Measurements from ENCODE around the gene MAN1A1.
"Not testable (repeated sequence)": the region's sequence is repeated elsewhere in the genome, so short reads cannot be mapped to it uniquely, and the experiment has no call there.

MAN1A1 gene

DNA sequence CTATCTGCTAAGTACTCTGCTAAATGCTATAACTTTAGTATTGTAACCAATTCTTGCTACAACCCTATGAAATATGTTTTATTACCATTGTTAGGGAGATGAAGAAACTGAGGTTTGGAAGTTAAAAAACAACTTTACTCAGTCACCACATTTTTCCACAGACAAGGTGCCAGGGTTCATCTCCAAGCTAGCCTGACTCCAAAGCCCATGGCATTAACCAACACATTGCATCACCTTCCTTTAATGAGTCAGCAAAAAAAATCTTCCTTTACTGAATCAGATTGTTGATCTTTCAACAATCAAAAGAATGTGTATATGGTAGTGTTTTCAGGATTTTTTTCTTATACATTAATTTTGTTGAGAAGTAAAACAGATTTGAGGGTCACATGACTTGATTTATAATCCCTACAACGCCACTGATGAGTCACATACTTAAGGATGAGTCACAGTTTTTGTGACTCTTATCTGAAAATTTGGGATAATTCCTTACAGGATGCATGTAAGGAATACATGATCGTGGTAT, 41.5 kb downstream of the MAN1A1 start:
- in situ Hi-C loops (cut with MboI; ENCODE audit: low sequenced_read_pairs): no loop called here

DNA sequence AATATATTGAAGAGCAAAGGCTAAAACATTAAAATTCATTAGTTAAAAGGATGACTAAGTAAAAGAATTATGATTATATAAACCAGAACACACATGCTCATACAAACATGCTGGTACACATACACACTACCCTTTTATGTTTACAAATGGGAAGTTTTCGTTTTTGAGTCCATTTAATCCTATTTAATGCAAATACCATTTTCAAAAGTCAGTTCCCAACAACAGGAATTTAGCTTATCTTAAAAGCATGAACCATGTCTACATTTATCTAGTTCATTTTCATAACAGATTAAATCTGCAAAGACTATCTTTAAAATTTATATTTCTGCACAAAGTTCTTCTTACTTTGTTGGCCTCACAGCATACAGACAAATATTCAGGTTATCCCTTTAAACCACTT, 42.5 kb downstream of the MAN1A1 start:
- in situ Hi-C loops (cut with MboI; ENCODE audit: low sequenced_read_pairs): no loop called here

- in situ Hi-C loops (cut with MboI; ENCODE audit: low sequenced_read_pairs): no loop called here
Observed at GRCh38 chr6:119306396-119306968, 43.1 kb downstream of the MAN1A1 start.

DNA sequence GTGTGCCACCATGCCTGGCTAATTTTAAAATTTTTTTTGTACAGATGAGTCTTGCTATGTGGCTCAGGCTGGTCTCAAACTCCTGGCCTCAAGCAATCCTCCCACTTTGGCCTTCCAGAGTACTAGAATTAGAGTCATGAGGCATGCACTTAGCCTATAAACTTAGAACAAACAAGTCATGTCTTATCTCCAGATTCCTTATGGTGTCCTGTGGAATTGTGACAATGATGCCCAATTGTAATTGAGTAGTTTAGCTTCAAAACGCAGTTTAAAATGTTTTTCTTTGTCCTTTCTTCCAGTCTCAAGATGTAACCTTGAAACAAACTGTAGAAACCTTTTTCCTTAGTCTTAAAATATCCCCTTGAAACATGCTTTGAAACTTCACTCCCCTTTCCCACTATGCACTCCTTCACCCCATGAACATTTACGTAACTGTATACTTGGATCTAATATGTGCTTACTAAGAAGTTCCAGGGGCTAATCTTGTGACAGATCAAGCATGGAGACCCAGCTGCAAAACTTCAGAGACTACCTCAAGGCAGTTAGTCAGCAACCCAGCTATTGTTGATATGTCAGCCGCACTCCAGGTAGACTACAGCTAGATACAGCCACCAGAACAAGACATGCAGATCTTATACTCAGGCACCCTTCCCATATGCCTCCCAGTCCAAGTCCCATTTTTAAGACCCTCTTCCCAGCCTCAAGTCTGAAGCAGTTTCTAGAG, 46.2 kb downstream of the MAN1A1 start:
- in situ Hi-C loops (cut with MboI; ENCODE audit: low sequenced_read_pairs): no loop called here

GRCh38 chr6:119301429-119301828, 48.1 kb downstream of the MAN1A1 start:
- in situ Hi-C loops (cut with MboI; ENCODE audit: low sequenced_read_pairs): no loop called here

DNA sequence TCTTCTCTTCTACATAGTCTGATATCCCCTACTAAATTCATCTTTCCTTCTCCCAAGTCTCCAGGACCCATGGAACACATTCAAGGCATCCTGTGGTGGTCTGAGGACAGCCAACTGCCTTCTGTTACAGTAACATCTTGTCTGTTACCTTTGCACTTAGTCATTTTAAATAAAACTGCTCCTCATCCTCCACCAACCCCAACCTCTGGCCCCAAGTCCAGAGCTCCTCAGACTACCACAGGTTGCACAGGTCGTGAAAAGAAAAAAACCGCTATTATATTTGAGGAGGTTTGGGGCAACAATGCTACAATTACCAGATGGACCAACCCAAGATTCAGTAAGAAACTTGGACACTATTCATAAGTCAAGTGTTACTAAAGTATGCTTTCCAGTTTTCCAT, 49.9 kb downstream of the MAN1A1 start:
- in situ Hi-C loops (cut with MboI; ENCODE audit: low sequenced_read_pairs): no loop called here

DNA sequence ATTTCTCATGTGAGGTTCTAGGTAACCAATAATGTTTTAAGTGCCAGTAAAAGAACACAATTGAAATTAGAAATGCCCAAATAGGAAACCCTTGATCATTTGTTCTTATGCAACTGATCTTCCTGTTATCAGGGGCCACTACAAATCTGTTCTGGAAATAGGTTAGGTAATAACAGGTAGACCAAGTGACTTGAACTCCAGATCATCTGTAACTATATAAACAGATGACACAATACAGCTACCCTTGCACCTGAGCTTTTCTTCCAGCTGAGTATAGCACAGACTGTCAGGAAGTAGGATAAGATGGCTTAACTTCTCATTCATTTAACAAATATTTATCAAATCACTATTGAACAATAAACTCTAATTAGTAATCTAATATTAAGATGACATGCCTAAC, 52.5 kb downstream of the MAN1A1 start:
- in situ Hi-C loops (cut with MboI; ENCODE audit: low sequenced_read_pairs): no loop called here

GRCh38 chr6:119296036-119297035, 53.2 kb downstream of the MAN1A1 start:
- in situ Hi-C loops (cut with MboI; ENCODE audit: low sequenced_read_pairs): no loop called here

DNA sequence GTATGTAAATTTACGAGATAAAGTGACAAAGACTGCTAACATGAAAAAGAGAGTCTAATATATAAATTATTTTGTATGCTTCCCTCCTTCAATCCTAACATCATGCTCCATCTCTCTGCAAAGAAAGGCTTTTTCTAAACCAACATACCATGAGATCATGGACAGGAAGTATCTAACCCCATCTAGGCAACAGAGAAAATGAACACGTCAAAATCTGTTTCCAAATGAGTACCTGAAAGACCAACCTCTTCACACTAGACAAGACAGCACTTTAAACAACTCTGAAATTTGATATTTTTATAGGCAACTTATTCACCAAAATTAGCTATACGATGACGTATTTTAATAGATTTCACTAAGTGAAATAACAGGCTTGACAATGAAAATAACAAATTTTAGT, 54.6 kb downstream of the MAN1A1 start:
- in situ Hi-C loops (cut with MboI; ENCODE audit: low sequenced_read_pairs): no loop called here

- in situ Hi-C loops (cut with MboI; ENCODE audit: low sequenced_read_pairs): not testable (repeated sequence)
Observed at GRCh38 chr6:119291060-119291459, 58.5 kb downstream of the MAN1A1 start.

DNA sequence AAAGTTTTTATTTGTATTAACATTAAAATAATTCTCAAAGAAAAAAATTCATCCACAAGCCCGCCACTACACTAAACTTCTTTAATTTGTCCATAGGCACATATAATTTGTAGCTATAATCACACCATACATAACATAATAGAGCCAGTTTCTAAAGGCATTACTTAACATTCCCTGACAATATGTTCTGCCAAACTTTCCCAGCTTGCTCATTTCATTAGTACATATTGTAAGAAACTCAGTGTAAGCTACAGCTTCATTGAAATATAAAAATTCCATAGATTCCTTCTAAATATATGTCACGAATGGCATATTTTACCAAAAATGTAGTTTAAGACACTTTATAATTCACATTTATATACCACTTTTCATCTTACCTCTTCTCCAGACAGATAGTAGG, 59.3 kb downstream of the MAN1A1 start:
- in situ Hi-C loops (cut with MboI; ENCODE audit: low sequenced_read_pairs): no loop called here

GRCh38 chr6:119289651-119290050, 59.9 kb downstream of the MAN1A1 start:
- in situ Hi-C loops (cut with MboI; ENCODE audit: low sequenced_read_pairs): no loop called here

- in situ Hi-C loops (cut with MboI; ENCODE audit: low sequenced_read_pairs): no loop called here
Observed at GRCh38 chr6:119285908-119286625, 63.5 kb downstream of the MAN1A1 start.

DNA sequence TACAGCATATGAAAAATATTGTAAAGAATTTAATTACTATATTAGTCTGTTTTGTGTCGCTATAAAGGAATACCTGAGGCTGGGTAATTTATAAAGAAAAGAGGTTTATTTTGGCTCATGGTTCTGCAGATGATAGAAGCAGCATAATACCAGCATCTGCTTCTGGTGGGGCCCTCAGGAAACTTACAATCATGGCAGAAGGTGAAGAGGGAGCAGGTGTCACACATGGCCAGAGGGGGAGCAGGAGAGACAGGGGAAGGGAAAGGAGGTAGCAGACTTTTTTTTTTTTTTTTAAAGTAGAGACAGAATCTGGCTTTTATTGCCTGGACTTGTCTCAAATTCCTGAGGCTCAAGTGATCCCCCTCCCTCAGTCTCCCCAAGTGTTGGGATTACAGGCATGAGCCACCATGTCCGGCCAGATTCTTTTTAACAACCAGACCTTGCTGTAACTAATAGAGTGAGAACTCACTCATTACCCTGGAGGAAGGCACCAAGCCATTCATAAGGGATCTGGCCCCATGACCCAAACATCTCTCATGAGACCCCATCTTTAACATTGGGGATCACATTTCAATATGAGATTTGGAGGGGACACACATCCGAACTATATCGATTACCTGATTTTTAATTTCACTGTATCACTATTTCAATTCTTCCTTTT, 64.6 kb downstream of the MAN1A1 start:
- in situ Hi-C loops (cut with MboI; ENCODE audit: low sequenced_read_pairs): no loop called here

DNA sequence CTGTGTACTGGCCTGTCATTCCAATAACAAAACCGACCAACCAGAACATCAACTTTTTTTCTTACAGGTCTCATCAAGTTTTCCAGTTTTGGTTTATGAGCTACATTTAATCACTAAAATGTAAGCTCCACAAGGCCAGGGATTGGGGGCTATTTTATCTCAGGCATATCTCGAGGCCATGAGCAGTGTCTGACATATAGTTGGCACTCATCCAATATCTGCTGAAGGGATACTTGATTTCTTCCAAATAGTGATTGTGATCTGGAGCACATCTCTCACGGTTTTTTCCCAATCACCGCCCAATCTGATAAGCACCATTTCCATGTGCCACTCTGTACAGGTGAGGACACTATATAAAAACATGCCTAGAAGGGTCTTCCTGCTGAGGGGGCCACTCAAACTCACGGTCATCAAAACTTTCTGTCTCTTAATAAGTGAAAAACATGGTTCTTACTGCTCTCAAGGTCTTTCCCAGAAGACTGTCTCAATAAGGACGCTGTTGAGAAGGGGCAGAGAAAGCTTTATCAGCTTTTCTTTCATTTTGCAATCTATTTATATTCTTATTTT, 65.5 kb downstream of the MAN1A1 start:
- in situ Hi-C loops (cut with MboI; ENCODE audit: low sequenced_read_pairs): no loop called here

DNA sequence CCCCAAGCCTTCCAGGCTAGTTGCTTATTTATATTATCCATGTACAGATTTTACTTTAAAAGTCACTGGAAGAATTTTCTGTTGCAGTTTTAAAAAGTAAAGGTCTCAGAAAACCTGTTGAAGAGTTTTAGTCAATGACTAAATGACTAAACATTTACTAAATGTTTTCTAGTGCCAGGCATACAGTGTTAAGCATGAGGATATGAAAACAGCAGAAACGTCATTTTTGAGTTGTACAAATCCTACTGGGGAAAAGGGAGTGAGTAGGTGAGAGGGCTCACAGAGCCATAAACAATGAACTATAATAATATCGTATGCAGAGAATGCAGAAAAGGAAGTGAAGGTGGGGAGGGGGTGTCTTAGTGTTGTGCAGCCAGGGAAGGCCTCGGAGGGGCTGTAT, 66.3 kb downstream of the MAN1A1 start:
- in situ Hi-C loops (cut with MboI; ENCODE audit: low sequenced_read_pairs): no loop called here

DNA sequence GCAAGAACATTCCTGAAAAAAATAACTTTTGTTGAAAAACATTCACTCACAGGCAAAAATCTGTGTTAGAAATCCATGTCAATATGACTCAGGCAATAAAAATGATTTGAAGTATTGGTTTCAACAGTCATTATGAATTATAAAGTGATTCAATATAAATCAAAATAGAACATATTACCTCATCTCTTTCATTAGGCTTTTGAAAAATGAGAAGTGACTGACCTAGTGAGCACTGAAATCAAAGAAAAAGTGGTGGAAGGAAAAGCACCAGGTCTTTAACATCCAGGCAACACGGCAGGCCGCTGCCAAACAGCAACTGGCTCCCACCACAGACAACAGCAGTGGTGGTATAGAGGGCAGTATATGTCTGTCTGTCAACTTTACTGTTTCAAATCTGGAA, 68.9 kb downstream of the MAN1A1 start:
- in situ Hi-C loops (cut with MboI; ENCODE audit: low sequenced_read_pairs): no loop called here

- in situ Hi-C loops (cut with MboI; ENCODE audit: low sequenced_read_pairs): no loop called here
Observed at GRCh38 chr6:119280080-119280479, 69.5 kb downstream of the MAN1A1 start.

GRCh38 chr6:119278625-119279024, 70.9 kb downstream of the MAN1A1 start:
- in situ Hi-C loops (cut with MboI; ENCODE audit: low sequenced_read_pairs): no loop called here

DNA sequence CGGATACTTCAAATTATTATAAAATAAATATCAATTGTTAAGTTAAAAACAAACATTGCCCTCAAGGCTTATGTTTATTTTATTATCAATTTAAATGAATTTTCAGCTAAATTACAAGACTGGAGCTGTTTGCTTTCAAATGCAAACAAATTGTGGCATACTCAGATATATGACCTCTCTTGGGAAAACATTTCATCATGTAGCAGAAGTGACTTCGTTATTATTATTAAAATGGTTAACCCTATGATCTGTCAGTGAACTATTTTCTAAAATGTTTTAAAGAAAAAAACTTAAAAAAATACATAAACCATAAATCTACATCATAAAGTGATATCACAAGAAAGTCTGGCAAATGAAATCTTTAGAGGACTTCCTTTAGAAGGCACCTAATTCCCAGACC, 72.5 kb downstream of the MAN1A1 start:
- in situ Hi-C loops (cut with MboI; ENCODE audit: low sequenced_read_pairs): no loop called here
